Activated T-helper 2 cell treated with anti-CD3 and anti-CD28 coated beads, Interferon-gamma antibody, Interleukin-2, Interleukin-4, amounts not matched to agents 10 μg/mL and 5 μg/mL and 100 μg/mL, durations not matched to agents 14 hours and 24 hours and 36 hours (primary cell): ENCODE measurements around the gene RGP1. TPM values are rescaled to one million over a fixed set of nuclear protein-coding genes. Genes with fewer than 3 reads are reported as not detected.

ENCODE experiments used
- DNase-seq: peaks from one replicate; pipeline ENCODE4 v3.0.0; 2021; ENCODE audit warnings: low spot score
- H3K27ac Mint-ChIP-seq: one replicate; pipeline ENCODE4 v1.8.0; 2021; ENCODE audit warnings: mixed read lengths
- H3K27me3 Mint-ChIP-seq: one replicate; pipeline ENCODE4 v1.8.0; 2021; ENCODE audit warnings: low read depth, mixed read lengths
- H3K36me3 Mint-ChIP-seq: one replicate; pipeline ENCODE4 v1.8.0; 2021; ENCODE audit warnings: low read depth, mixed read lengths
- H3K4me1 Mint-ChIP-seq: one replicate; pipeline ENCODE4 v1.8.0; 2021; ENCODE audit warnings: low read depth, mixed read lengths
- H3K4me3 Mint-ChIP-seq: one replicate; pipeline ENCODE4 v1.8.0; 2021; ENCODE audit warnings: low read depth, mild to moderate bottlenecking, moderate library complexity, mixed read lengths
- H3K9me3 Mint-ChIP-seq: one replicate; pipeline ENCODE4 v1.8.0; 2021; ENCODE audit warnings: mixed read lengths
- intact Hi-C: fragments of 100-400 bp; cut with micrococcal nuclease; formaldehyde crosslinking; loops from one replicate; pipeline ENCODE4 v1.15.1; 2023
- total RNA-seq: library from RNA; stranded (reverse); gene quantifications from 2 replicates; pipeline ENCODE4 v1.2.3, GENCODE V29; 2022

Gene RGP1
- total RNA-seq, 1 donor from 2014 or later, result 17.1 TPM

DNA sequence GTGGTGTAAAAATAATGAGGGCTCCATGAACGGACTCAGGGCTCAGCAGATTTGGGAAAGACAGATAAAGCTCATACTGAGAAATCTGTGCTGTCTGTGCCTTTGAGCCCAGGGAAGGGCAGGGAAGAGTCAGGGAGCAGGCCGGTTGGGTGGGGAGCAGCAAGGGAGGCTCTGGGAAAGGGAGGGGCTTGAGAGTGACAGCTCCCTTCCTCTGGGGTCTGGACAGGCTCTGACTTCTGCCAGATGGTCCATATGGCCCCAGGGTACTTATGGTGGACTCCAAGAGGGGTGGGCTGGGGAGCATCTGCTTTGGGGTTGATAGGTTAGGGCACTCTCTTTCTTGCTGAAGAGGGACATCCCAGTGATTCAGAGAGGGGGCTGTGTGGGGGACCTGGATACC lies 44.4 kb downstream of the RGP1 start:
- Mint-ChIP-seq H3K27me3 (no peaks in the 10 kb centered on the region), H3K9me3 (no peaks in the 10 kb centered on the region)
- intact Hi-C loops, result no loop called here

DNA sequence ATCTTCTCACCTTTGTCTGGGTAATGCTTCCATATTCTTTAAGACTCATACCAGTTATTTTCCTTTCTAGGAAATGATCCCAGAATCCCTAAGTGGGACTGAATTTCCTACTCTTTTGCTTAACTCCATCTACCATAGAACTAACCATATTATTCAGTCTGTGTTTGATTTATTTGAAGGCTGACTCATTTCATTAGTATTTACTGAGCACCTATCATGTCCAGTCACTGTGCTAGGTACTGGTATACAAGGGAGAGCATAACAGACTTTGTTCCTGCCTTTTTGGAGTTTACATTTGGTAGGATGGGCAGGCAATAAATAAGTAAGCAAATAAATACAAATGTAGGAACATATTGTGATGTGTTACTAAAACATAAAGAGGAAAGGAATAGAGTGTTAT lies 46.6 kb downstream of the RGP1 start:
- Mint-ChIP-seq H3K9me3 (no peaks in the 10 kb centered on the region), H3K27me3 (no peaks in the 10 kb centered on the region), H3K4me1 (peaks cover 31% of the 10 kb centered on the region), H3K27ac (no peak overlapping the region), H3K4me3 (no peak overlapping the region), H3K36me3 (peaks cover 17% of the 10 kb centered on the region)
- no peak for DNase-seq
- intact Hi-C loops, result no loop called here

More for the DNA sequence above, 44.4 kb downstream of the RGP1 start:
- H3K4me1 Mint-ChIP-seq, result peaks cover 25% of the 10 kb centered on the region
- H3K4me3 Mint-ChIP-seq, result no peak overlapping the region
- H3K36me3 Mint-ChIP-seq, result peaks cover 13% of the 10 kb centered on the region
- peak overlapping the region; percentile 10 for H3K27ac Mint-ChIP-seq
- DNase-seq, result no peak

DNA sequence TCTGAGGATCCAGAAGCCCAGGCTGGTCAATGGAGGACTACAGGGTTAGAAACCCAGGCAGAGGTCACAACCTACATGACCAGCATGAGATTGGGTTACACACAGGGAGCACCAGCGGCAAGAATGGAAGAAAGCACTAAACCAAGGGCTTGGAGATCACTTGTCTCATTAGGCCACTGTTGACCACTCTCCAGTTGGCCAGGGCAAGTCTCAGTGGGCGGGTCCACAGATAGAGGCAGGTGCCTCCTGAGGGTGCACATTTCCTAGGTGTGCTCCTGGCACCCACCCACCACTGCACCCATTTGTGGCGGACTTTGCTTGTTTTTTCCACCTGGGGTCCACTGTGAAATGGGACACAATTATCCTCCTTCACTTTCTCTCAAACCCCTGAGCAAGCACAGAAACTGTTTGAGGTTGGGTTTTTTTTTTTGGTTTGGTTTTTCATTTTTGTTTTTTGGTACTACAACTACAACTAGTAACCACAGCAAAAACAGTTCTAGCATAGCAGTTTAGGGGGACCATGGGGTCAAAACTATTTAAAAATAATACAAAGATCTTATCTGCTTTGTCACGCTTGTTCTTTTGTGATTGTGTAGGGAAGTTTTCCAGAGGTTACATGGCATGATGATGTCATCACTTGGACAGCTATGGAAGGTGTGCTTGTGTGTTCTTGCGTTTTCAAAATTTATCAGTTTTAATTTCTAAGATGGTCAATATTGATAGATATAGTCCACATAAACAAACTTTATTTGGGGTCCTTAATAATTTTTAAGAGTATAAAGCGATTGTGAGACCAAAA lies 48.4 kb downstream of the RGP1 start:
- no peak overlapping the region for H3K27ac Mint-ChIP-seq
- no peak for DNase-seq
- intact Hi-C loops, result no loop called here
- no peaks in the 10 kb centered on the region for H3K27me3 Mint-ChIP-seq
- H3K4me1 Mint-ChIP-seq, result peaks cover 31% of the 10 kb centered on the region
- H3K36me3 Mint-ChIP-seq, result peaks cover 32% of the 10 kb centered on the region
- H3K9me3 Mint-ChIP-seq, result no peaks in the 10 kb centered on the region
- H3K4me3 Mint-ChIP-seq, result no peak overlapping the region

GRCh38 chr9:35798658-35799374 lies 49.7 kb downstream of the RGP1 start:
- intact Hi-C loops, result no loop called here
- Mint-ChIP-seq H3K9me3 (no peaks in the 10 kb centered on the region), H3K36me3 (peaks cover 36% of the 10 kb centered on the region), H3K27ac (peak overlapping the region; percentile 56), H3K4me1 (peaks cover 29% of the 10 kb centered on the region), H3K4me3 (no peak overlapping the region), H3K27me3 (no peaks in the 10 kb centered on the region)
- no peak for DNase-seq

DNA sequence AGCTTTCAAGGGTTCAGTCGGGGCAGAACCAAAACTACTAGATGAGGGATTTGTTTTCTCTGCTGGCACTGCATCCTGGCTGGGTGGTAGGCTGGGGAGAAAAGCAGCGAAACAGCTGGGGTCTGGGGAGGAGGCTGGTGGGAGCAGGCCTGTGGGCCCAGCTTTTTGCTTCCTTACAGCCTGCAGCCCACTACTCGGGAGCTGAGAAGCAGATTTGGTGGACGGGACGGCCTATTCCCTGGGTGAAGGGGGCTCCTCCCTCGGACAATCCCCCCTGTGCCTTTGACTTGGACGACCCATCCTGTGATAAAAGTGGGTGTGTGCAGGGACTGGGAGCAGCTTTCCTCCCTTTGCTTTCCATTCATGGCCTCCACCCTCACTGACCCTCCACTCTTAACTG lies 51.4 kb downstream of the RGP1 start:
- peaks cover 21% of the 10 kb centered on the region for H3K4me1 Mint-ChIP-seq
- H3K36me3 Mint-ChIP-seq, result peaks cover 42% of the 10 kb centered on the region
- H3K27me3 Mint-ChIP-seq, result no peaks in the 10 kb centered on the region
- no peak overlapping the region for H3K27ac Mint-ChIP-seq
- no peaks in the 10 kb centered on the region for H3K9me3 Mint-ChIP-seq
- intact Hi-C loops, result no loop called here
- DNase-seq, result no peak
- H3K4me3 Mint-ChIP-seq, result no peak overlapping the region

DNA sequence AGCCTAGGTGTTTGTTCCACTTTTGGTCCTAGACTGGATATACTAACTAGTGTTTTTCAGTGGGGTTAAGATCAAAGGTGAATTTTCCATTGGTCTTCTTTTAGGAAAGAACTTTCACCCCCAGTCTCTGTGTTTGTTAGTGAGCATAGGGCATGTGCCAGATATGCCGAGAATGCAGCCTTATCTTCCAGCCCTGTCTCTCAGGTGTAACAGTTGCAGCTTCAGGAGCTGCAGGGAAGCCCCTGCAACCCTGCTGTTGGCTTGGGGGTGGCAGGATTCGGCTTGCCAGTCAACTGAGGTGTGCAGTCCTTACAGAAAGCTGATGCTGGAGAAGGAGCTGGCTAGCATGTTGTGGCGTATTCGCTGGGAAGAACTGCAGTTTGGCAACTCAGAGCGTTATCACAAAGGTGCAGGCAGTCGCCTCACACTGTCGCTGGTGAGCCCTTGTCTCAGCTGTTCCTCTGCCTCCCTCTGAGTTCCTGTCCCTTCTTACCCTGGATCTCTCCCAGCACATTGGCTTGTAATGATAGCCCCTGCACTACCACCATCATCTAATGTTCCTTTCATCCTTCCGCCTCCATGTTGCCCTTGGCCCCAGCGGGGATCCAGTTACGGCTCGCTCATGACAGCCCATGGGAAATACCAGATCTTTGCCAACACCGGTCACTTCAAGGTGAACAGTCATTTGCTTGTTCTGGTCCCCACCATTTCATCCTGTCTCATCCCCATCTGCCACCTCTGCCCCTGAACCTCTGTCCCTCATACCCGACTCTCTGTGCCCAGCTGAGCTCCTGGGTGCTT lies 52.4 kb downstream of the RGP1 start:
- peaks cover 18% of the 10 kb centered on the region for H3K4me1 Mint-ChIP-seq
- no peak for DNase-seq
- no peak overlapping the region for H3K4me3 Mint-ChIP-seq
- no peaks in the 10 kb centered on the region for H3K9me3 Mint-ChIP-seq
- H3K27me3 Mint-ChIP-seq, result no peaks in the 10 kb centered on the region
- no peak overlapping the region for H3K27ac Mint-ChIP-seq
- peaks cover 49% of the 10 kb centered on the region for H3K36me3 Mint-ChIP-seq
- intact Hi-C loops, result no loop called here

GRCh38 chr9:35806101-35806500 lies 57.0 kb downstream of the RGP1 start:
- H3K27me3 Mint-ChIP-seq, result no peaks in the 10 kb centered on the region
- intact Hi-C loops, result no loop called here
- H3K9me3 Mint-ChIP-seq, result no peaks in the 10 kb centered on the region
- no peak overlapping the region for H3K4me3 Mint-ChIP-seq
- no peak for DNase-seq
- H3K36me3 Mint-ChIP-seq, result peaks cover 44% of the 10 kb centered on the region
- no peak overlapping the region for H3K27ac Mint-ChIP-seq
- peaks cover under 1% of the 10 kb centered on the region for H3K4me1 Mint-ChIP-seq

Other genes with a start within 250 kb of the RGP1 start
- 44.5 and 48.0 TPM in 2 replicates for gene TESK1, start 144.0 kb upstream of the RGP1 start, total RNA-seq
- 11.3 and 11.4 TPM in 2 replicates for gene CD72, start 130.9 kb upstream of the RGP1 start, total RNA-seq
- gene SIT1, start 98.4 kb upstream of the RGP1 start, total RNA-seq, result 90.2 and 92.1 TPM in 2 replicates
- gene RMRP, start 91.3 kb upstream of the RGP1 start, total RNA-seq, result 5,290 and 6,583 TPM in 2 replicates
- gene CCDC107, start 91.0 kb upstream of the RGP1 start, total RNA-seq, result 23.0 TPM in 2 replicates
- 11.1 and 12.3 TPM in 2 replicates for gene ARHGEF39, start 84.1 kb upstream of the RGP1 start, total RNA-seq
- gene CA9, start 75.4 kb upstream of the RGP1 start, total RNA-seq, result 0.89 and 1.2 TPM in 2 replicates
- 4.1 and 4.6 TPM in 2 replicates for gene TPM2, start 59.4 kb upstream of the RGP1 start, total RNA-seq
- gene TLN1, start 17.1 kb upstream of the RGP1 start, total RNA-seq, result 253 and 267 TPM in 2 replicates
- 34.3 and 34.5 TPM in 2 replicates for gene CREB3, start 16.6 kb upstream of the RGP1 start, total RNA-seq
- gene GBA2, start 59 bp upstream of the RGP1 start, total RNA-seq, result 54.0 and 57.0 TPM in 2 replicates
- gene MSMP, start 5.0 kb downstream of the RGP1 start, total RNA-seq, result 0.37 and 0.41 TPM in 2 replicates
- 10.4 and 12.0 TPM in 2 replicates for gene NPR2, start 42.3 kb downstream of the RGP1 start, total RNA-seq
- gene SPAG8, start 63.0 kb downstream of the RGP1 start, total RNA-seq, result 0.82 and 1.5 TPM in 2 replicates
- gene HINT2, start 65.8 kb downstream of the RGP1 start, total RNA-seq, result 49.4 and 49.7 TPM in 2 replicates
- gene FAM221B, start 79.4 kb downstream of the RGP1 start, total RNA-seq, result not detected in 2 replicates
- 3.0 and 3.4 TPM in 2 replicates for gene TMEM8B, start 79.9 kb downstream of the RGP1 start, total RNA-seq
- gene OR13J1, start 121.1 kb downstream of the RGP1 start, total RNA-seq, result not detected in 2 replicates
- not detected in 2 replicates for gene HRCT1, start 156.9 kb downstream of the RGP1 start, total RNA-seq
- not detected in 2 replicates for gene SPAAR, start 160.2 kb downstream of the RGP1 start, total RNA-seq
- gene OR2S2, start 208.9 kb downstream of the RGP1 start, total RNA-seq, result not detected in 2 replicates